ENCODE results near the gene FAH. TPM values are rescaled to one million over a fixed set of nuclear protein-coding genes. Genes with fewer than 3 reads are reported as not detected.

FAH gene
- total RNA-seq, 2 donors from 2014 or later, result 66.3 to 87.7 TPM

DNA sequence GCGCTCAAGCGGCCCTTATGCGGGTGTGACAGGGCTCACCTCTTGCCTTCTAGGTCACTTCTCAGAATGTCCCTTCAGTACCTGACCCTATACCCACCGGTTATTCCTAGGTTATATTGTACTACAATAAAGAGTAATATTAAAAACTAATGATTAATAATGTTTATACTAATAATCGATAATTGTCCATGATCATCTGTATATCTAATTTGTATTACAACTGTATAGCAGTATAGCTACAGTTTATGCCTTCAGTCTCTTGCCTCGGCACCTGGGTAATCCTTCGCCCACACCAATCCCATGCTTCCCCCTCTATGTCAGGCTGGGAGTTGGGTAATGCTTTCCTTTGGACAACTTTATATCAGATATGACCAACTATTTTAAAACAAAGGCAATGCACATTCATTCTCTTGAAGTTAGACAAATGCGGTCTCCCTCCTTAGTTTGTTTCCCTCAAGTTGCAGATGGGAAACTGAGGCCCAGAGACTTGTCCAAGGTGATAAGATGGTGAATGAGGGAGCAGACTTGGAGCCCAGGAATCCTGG is 3.4 kb downstream of the FAH start:
- no peak overlapping the region for H3K4me3 Mint-ChIP-seq
- no peak for ATAC-seq (replicated peaks)
- no peaks in the 10 kb centered on the region for H3K9me3 Mint-ChIP-seq
- peaks cover 40% of the 10 kb centered on the region for H3K4me1 Mint-ChIP-seq
- H3K36me3 Mint-ChIP-seq (ENCODE audit: low read depth), result peaks cover 41% of the 10 kb centered on the region
- no peaks in the 10 kb centered on the region for H3K27me3 Mint-ChIP-seq
- no peak overlapping the region for H3K27ac Mint-ChIP-seq

DNA sequence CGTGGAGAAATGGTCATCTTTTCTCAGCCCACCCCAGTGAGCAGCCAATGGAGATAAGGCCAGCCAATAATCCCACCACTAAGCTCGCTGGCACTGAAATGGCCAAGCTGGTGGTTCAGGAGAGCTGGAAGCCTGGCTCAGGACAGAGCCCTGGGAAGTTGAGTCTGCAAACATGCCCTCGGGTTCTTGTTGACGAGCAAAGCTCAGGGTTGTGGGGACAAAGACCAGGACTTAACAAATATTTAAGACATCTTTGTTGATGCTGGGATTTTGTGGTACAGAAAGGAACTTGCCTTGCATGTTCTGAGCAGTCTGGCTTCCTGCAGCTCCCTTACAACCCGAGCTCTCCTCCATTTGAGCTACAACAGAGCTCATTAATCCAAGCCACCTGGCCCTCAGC is 4.4 kb downstream of the FAH start:
- no peak overlapping the region for H3K4me3 Mint-ChIP-seq
- peaks cover 37% of the 10 kb centered on the region for H3K4me1 Mint-ChIP-seq
- no peaks in the 10 kb centered on the region for H3K27me3 Mint-ChIP-seq
- ATAC-seq (replicated peaks), result no peak
- peaks cover 49% of the 10 kb centered on the region for H3K36me3 Mint-ChIP-seq (ENCODE audit: low read depth)
- no peak overlapping the region for H3K27ac Mint-ChIP-seq
- H3K9me3 Mint-ChIP-seq, result no peaks in the 10 kb centered on the region

DNA sequence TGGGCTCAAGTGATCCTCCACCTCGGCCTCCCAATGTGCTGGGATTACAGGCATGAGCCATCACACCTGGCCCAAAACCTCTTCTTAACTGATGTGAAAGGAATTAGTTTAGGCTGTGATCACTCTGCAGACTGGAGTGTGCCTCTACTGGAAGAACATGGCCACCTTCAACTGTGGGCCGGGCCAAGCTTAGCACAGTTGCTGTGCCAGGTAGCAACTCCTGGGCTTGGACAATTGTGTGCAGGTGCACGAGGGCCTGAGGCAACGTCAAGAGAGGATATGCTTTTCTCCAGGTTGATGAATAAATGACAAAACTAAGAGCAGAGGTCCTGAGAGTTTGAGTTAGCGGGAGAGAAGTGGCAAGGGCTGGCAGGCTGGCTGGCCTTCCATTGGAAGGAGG is 6.5 kb downstream of the FAH start:
- Mint-ChIP-seq H3K27ac (no peak overlapping the region), H3K4me1 (peaks cover 33% of the 10 kb centered on the region), H3K27me3 (no peaks in the 10 kb centered on the region), H3K36me3 (ENCODE audit: low read depth) (peaks cover 70% of the 10 kb centered on the region), H3K9me3 (no peaks in the 10 kb centered on the region), H3K4me3 (peak overlapping the region; percentile 50)
- ATAC-seq (replicated peaks), result no peak

DNA sequence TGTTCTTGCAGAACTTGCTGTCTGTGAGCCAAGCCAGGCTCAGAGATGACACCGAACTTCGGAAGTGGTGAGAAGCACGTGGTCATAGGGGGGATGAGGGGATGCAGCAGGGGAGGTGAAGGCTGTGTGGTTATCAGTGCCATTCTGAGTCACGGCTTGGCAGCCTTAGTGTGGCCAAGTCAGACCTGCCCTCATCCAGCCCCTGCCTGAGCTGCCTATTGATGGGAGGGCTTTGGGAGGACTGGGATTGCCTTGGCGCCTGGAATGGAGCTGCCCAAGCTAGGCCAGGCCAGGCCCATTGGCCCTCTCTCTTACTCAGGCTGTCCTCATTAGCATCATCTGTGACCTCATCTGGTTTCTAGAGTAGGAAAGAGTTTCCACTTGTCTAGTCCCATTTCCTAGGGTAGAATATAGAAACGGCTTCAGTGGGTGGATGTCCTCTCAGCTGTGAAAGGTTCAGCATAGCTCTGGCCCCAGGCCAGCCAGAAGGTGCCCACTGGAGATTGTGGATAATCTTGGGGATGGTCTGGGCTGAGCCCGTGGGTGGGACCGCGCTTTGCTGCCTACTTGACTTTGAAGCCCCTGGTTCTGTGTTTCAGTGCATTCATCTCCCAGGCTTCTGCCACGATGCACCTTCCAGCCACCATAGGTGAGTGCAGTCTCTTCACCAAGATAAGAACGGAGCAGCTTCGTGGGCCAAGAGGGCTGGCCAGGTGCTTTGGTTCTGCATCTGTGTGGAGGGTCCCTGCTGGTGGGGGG is 7.2 kb downstream of the FAH start:
- peak; percentile 74 for ATAC-seq (replicated peaks)
- Mint-ChIP-seq H3K36me3 (ENCODE audit: low read depth) (peaks cover 71% of the 10 kb centered on the region), H3K4me1 (peaks cover 29% of the 10 kb centered on the region), H3K9me3 (no peaks in the 10 kb centered on the region), H3K27me3 (no peaks in the 10 kb centered on the region), H3K27ac (peak overlapping the region; percentile 77), H3K4me3 (peak overlapping the region; percentile 50)

DNA sequence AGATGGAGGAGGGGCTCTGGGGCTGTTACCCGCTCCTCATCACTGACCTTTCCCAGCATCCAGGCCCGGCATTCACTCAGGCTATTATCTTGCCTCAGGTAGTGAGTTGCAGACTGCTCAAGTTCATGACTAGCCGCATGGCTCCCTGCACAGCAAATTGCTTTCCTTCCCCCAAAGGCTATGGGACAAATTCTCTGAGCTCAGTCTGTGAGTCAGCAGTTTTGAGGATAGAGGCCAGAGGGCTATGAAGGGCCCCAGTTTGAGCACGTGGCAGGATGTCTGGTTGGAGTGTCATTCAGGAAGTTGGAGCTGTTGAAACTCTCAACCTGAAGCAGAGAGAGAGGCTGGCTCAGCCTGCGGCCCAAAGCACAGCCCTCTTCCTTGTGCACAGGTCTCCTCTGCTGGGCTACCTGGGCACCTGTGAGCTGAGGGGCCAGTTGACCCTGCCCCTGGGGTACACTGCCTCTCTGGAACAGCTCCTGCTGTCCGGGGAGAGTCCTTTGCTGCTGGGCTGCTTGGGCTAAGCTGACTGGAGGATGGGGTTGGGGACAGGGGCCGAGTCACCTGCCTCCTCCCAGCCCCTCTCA is 7.9 kb downstream of the FAH start:
- H3K9me3 Mint-ChIP-seq, result no peaks in the 10 kb centered on the region
- H3K36me3 Mint-ChIP-seq (ENCODE audit: low read depth), result peaks cover 65% of the 10 kb centered on the region
- H3K4me3 Mint-ChIP-seq, result peak overlapping the region; percentile 50
- H3K4me1 Mint-ChIP-seq, result peaks cover 23% of the 10 kb centered on the region
- ATAC-seq (replicated peaks), result peak; percentile 90
- no peaks in the 10 kb centered on the region for H3K27me3 Mint-ChIP-seq
- H3K27ac Mint-ChIP-seq, result peak overlapping the region; percentile 77

DNA sequence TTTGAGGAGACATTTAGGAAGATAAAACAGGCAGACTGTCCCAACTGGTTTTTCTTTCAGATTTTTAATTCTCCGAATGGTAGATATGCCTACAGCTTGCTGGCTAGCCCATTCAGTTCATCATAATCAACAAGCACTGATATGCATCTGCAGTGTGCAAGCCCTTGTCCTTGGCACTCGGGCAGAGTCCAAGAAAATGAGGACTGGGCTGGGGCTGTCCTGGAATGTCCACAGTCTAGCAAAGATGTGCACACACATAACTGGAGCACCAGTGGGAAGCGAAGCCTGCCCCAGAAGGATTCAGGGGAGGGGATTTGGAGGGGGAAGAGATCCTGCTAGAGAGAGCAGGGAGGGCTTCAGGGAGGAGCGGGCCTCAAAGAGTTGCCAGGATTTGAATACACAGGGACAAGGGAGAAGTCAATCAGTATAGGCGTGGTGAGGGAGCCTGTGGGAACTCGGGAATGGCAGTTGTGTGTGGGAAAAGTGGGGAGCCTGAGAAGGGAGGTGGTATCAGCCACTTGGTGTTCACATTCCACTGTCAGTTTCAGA is 8.7 kb downstream of the FAH start:
- peaks cover 23% of the 10 kb centered on the region for H3K4me1 Mint-ChIP-seq
- no peak for ATAC-seq (replicated peaks)
- H3K9me3 Mint-ChIP-seq, result no peaks in the 10 kb centered on the region
- peak overlapping the region; percentile 77 for H3K27ac Mint-ChIP-seq
- H3K36me3 Mint-ChIP-seq (ENCODE audit: low read depth), result peaks cover 65% of the 10 kb centered on the region
- peak overlapping the region; percentile 50 for H3K4me3 Mint-ChIP-seq
- no peaks in the 10 kb centered on the region for H3K27me3 Mint-ChIP-seq

DNA sequence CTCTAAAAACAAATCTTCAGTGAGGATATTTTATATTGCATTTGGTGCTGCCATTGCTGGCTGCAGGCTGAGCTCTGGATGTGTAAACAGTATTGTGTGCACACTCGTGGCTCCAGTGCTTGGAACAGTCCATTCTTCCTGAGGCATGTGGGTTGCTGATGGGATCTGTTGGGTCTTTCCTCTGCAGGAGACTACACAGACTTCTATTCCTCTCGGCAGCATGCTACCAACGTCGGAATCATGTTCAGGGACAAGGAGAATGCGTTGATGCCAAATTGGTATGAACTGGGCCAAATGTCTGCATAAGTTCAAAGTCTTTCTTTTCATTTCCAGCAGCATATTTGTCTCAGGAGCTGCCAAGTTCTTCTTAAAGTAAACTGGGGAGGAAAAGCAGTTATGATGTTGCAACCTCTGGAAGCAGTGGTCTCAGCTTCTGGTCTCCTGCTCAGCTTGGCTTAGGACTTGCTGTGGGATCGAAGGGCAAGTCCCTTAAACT is 9.3 kb downstream of the FAH start:
- no peak overlapping the region for H3K4me3 Mint-ChIP-seq
- no peak for ATAC-seq (replicated peaks)
- H3K36me3 Mint-ChIP-seq (ENCODE audit: low read depth), result peaks cover 65% of the 10 kb centered on the region
- peak overlapping the region; percentile 77 for H3K27ac Mint-ChIP-seq
- H3K9me3 Mint-ChIP-seq, result no peaks in the 10 kb centered on the region
- peaks cover 23% of the 10 kb centered on the region for H3K4me1 Mint-ChIP-seq
- no peaks in the 10 kb centered on the region for H3K27me3 Mint-ChIP-seq

DNA sequence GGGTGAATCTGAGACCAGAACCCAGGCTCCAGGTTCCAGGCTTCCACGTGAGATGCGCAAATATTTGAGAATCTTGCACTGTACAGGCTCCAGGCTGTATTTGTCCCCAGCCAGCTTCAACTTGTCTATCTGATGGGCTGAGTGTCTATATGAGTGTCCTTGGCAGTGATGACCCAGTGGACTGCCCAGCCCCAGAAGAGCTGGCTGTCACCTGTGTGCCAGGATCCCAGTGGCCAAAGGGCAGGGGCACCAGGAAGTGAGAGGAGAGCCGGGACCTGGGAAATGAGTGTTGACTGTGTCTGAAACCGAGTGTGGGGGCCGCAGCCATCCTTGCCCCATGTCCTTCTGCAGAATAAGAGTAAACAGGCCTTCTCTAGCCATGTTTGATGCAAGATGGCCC is 10.4 kb downstream of the FAH start:
- ATAC-seq (replicated peaks), result no peak
- Mint-ChIP-seq H3K4me1 (peaks cover 23% of the 10 kb centered on the region), H3K27me3 (no peaks in the 10 kb centered on the region), H3K4me3 (no peak overlapping the region), H3K36me3 (ENCODE audit: low read depth) (peaks cover 68% of the 10 kb centered on the region), H3K9me3 (no peaks in the 10 kb centered on the region), H3K27ac (no peak overlapping the region)

DNA sequence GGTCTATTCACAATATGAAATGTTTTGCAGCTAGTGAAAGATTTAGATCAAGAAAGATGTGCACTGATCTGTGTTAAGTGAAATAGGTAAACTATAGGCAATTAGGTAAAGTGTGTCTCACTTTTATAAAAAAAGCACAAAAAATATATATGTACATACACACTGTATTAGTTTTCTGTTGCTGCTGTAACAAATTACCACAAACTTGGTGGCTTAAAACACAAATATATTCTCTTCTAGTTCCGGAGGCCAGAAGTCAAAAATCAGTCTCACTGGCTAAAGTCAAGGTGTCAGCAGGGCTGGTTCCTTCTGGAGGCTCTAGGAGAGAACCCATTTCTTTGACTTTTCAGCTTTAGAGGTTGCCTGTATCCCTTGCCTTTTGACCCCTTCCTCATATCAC is 11.1 kb downstream of the FAH start:
- Mint-ChIP-seq H3K27ac (no peak overlapping the region), H3K27me3 (no peaks in the 10 kb centered on the region), H3K4me3 (no peak overlapping the region), H3K4me1 (peaks cover 23% of the 10 kb centered on the region), H3K36me3 (ENCODE audit: low read depth) (peaks cover 68% of the 10 kb centered on the region), H3K9me3 (no peaks in the 10 kb centered on the region)
- ATAC-seq (replicated peaks), result no peak

DNA sequence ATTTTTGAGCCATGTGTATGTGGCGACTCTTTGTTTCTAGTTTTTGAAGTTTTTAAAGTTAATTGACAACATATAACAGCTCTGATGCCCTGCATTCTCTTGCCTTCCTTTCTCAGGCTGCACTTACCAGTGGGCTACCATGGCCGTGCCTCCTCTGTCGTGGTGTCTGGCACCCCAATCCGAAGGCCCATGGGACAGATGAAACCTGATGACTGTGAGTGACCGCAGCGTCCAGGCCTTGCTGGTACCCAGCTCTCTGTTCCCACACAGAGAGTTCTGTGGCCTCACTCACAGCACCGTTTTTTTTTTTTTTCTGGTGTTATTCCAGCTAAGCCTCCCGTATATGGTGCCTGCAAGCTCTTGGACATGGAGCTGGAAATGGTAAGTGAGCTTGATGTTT is 15.1 kb downstream of the FAH start:
- ATAC-seq (replicated peaks), result no peak
- Mint-ChIP-seq H3K36me3 (ENCODE audit: low read depth) (peaks cover 43% of the 10 kb centered on the region), H3K27me3 (no peaks in the 10 kb centered on the region), H3K9me3 (no peaks in the 10 kb centered on the region), H3K4me3 (no peak overlapping the region), H3K4me1 (no peaks in the 10 kb centered on the region), H3K27ac (peak overlapping the region; percentile 36)

DNA sequence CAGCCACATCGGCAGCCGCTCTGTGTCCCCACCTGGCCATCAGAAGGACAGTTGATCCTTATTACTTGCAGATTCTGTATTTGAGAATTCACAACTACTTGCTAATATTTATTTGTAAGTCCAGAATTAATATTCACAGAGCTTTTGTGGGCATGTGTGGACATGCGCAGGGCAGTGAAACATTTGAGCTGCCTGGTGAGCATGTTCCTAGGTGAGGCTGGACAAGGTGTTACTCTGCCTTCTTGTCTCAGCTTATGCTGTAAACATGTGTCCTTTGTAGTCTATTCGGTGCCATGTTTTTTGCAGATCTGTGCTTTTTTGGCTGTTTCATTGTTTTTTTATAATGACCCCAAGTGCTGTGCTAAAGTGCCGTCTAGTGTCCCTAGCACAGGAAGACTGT is 15.6 kb downstream of the FAH start:
- no peak overlapping the region for H3K4me3 Mint-ChIP-seq
- no peaks in the 10 kb centered on the region for H3K27me3 Mint-ChIP-seq
- H3K4me1 Mint-ChIP-seq, result no peaks in the 10 kb centered on the region
- peaks cover 38% of the 10 kb centered on the region for H3K36me3 Mint-ChIP-seq (ENCODE audit: low read depth)
- H3K9me3 Mint-ChIP-seq, result no peaks in the 10 kb centered on the region
- H3K27ac Mint-ChIP-seq, result no peak overlapping the region
- ATAC-seq (replicated peaks), result no peak

DNA sequence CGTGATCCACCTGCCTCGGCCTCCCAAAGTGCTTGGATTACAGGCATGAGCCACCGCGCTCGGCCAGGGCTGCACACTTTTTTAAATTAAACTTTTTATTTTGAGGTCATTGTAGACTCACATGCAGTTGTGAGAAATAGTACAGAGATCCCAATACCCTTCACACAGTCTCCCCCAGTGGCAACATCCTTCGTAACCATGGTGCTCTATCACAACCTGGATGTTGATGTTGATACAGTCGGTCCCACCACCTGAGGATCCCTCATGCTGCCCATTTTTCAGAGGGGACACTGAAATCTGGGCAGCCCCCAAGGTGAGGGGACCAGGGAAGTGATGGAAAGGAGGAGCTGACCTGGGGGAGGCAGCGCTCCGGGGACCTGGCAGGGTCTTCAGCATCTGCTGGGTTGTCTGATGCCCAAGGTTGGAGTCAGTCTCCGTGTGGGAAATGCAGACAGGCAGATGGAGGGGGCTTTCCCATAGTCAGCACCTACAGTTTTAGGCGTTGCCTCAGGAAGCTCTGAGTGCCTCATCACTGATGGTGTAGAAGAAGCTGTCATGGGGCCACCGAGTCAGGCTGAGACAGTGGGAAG is 17.1 kb downstream of the FAH start:
- no peaks in the 10 kb centered on the region for H3K4me1 Mint-ChIP-seq
- no peak for ATAC-seq (replicated peaks)
- no peak overlapping the region for H3K4me3 Mint-ChIP-seq
- no peaks in the 10 kb centered on the region for H3K9me3 Mint-ChIP-seq
- H3K27ac Mint-ChIP-seq, result no peak overlapping the region
- H3K36me3 Mint-ChIP-seq (ENCODE audit: low read depth), result peaks cover 24% of the 10 kb centered on the region
- H3K27me3 Mint-ChIP-seq, result no peaks in the 10 kb centered on the region

DNA sequence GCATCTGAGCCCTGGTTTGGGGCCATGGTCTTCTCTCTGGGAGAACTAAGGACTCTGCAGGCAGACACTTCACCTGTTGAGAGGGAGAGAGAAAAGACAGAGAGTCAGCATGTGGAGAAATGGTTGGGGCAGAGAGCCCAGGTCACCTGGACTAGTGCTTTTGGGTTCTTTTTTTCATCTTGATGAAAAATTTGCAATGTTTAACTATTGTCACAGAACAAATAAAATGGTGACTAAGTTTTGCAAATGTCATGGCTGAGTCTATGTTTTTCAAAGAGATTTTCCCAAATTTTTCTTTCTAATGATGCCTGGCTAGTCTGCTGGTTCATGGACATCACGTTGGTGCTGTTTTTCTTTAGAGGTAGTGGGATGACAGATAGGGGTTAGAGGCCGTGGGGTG is 17.8 kb downstream of the FAH start:
- no peak for ATAC-seq (replicated peaks)
- H3K4me1 Mint-ChIP-seq, result no peaks in the 10 kb centered on the region

DNA sequence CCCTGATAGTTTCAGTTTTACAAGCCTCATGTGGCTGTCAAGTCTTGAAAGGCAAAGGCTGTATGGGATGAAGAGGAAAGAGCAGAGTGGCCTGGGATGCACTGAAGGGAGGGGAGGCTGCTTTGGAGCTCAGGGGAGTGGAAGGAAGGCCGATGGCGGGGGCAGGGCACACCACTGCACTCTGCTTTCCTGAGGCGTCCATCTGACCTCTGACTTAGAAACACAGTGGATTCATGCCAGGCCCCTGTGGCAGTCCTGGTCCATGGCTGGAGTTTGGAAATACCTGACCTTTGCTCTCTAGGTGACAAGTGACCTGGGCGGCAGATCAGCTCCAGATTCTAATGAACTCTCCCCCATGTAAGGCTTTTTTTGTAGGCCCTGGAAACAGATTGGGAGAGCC is 19.0 kb downstream of the FAH start:
- ATAC-seq (replicated peaks), result no peak
- Mint-ChIP-seq H3K4me1 (no peaks in the 10 kb centered on the region), H3K9me3 (no peaks in the 10 kb centered on the region), H3K27me3 (no peaks in the 10 kb centered on the region), H3K36me3 (ENCODE audit: low read depth) (peaks cover 28% of the 10 kb centered on the region), H3K4me3 (no peak overlapping the region), H3K27ac (no peak overlapping the region)

More for the DNA sequence above, 17.8 kb downstream of the FAH start:
- Mint-ChIP-seq H3K27ac (no peak overlapping the region), H3K36me3 (ENCODE audit: low read depth) (peaks cover 24% of the 10 kb centered on the region), H3K27me3 (no peaks in the 10 kb centered on the region), H3K9me3 (no peaks in the 10 kb centered on the region), H3K4me3 (no peak overlapping the region)

Data from activated T-helper 17 cell treated with anti-CD3 and anti-CD28 coated beads, Interleukin-2, amount 50 U/mL, for 72 hours (primary cell).